HG03097 (cell line): Measurements from ENCODE around the gene LMBR1L.

Experiments used
- ATAC-seq: cut with Tn5 transposase; IDR thresholded peaks from one replicate; pipeline ENCODE4 v1.9.1; 2021; ENCODE audit not compliant: unreplicated experiment, low FRiP score

LMBR1L gene

DNA sequence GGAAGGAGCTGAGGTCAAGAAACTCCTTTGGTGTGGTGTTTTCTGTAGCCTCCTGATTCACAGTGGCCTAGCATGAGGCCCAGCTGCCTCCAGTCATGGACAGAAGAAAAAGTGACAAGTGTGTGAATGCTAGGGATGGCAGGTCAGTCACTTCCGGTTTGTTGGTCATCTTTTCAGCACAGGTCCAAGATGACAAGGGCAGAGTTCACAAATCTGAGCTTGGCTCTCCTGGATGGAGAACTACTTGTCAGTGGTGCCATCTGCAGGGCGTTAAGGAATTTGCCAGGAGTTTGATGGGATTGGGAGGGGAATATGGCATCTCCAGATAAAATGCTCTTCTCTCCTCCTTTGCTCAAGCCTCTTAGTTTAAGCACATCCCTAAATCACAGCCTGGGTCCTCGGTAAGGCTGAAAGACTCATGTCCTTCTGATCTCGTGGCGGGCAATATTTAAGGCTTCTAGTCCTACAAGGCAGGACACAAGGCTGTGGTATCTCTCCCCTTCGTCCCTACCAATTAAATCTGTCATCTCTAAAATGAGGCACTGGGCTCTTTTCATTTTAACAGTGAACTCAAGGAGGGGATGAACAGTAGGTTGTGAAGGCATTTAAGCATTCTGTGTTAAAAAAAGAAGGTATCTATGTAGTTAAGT lies 10.5 kb upstream of the LMBR1L start:
- ATAC-seq = no peak

DNA sequence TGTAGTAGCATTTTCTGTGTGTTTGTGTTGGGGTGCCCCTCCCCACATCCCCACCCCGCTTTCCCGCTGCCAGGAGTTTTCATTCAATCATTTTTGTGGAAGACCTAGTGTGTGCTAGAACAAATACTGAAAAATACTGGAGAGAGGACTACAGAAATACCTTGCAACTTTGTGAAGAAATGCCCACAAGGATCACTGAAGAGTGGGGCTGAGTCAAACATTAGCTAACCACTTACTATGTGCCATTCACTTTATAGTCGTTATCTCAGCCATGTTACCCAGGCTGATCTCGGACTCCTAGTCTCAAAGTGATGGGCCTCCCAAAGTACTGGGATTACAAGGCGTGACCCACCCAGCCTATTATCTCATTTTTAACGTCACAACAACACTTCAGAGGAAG lies 559 bp upstream of the LMBR1L start:
- no peak for ATAC-seq

DNA sequence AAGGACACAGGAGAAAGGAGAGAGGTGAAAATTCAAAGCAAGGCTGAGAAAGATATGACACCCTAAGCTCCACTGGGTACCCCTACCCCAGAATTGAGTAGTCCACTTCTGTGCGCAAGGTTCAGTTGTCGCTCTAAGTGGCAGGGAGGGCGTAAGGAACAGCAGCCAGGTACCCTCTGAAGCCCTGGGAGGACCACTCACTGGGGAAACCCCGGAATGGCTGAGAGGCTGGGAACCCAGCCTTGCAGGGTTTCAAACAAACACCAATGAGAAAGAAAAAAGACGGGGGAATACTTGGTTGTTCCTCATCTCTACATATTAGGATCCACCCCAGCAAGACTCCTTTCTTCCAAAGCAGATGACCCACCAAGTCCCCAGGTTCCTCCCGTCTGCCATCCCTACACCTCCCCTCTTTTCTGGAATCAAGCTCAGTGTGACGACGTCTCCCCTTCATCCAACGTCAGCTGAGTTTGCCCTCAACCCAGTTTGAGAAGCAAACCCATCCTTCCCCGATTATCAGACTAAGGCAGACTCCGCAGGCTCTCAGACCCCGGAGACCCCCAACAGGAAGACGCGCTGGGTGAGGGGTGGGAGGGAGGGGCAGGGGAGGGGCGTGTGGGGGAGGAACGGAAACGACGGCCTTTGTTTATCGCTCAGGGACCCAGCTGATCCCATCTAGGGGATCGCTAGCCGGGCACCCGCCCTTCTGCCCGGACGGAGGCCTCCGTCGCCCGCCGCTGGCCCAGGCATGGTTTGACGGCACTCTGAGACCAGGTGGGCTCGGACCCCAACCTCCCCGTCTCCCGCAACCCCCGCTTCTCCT lies 795 bp downstream of the LMBR1L start:
- no peak for ATAC-seq

DNA sequence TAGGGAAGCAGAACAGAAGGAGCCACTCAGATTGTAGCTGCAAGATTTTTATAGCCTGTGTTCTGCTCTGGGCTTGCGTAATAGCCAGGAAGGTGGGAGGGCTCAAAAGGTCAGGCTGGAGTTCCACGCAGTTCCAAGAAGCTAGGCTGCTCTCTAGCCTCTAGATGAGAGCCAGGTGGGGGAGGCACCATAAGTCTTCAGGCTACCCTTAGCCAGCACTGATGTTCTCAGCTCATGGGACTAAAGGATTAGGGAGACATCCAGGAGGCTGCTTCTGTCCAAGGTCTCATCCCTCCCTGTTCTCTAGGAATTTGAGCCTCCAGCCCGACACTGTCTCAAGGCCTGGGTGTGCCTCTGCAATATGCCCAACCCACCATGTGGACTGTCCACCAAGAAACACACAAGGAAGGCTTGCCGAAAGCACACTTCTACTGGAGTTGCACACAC lies 1.7 kb downstream of the LMBR1L start:
- no peak for ATAC-seq

DNA sequence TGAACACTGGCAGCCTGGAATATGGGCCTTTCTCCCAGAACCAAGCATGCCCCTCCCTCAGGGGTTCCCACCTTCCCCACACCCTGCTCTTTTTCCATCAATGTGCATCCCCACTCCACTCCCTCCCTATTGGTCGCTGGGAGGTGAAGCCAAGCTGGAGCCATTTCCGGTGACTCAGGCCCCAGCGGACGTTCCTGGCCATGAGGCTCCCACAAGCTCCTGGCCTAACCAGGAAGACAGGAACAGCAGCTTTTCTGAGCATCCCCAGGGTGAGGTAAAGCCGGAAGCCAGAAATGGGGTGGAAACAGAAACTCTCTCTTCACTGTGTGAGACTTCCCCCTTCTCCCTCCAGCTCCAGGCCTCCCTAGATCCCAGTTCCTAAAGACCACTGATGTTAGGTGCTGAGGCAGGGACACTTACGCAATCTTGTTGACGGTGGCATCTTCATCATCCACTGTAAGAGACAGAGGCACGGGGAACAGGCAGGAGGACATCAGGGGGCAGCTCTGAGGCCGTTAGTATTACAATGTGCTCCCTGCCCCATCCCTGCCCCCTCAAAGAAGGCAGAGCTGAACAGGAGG lies 5.1 kb downstream of the LMBR1L start:
- ATAC-seq = no peak

DNA sequence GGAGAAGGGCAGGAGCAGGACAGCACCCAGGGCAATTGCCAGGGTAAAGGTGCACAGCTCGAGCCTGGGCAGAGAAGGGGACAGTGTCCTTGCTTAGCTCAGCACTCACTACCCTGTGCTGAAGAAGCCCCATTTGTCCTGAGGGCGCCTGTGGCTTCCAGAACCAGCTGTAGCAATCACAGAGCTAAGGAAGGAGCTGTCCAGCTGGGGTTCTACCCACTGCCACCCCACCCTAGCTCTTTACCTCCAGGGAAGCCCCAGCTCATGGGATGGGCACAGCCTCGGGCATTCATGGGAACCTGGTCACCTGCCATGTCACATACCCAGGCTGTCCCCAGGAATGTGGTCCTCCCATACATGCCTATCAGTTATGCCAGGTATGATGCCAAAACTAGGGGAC lies 5.8 kb downstream of the LMBR1L start:
- ATAC-seq = no peak

DNA sequence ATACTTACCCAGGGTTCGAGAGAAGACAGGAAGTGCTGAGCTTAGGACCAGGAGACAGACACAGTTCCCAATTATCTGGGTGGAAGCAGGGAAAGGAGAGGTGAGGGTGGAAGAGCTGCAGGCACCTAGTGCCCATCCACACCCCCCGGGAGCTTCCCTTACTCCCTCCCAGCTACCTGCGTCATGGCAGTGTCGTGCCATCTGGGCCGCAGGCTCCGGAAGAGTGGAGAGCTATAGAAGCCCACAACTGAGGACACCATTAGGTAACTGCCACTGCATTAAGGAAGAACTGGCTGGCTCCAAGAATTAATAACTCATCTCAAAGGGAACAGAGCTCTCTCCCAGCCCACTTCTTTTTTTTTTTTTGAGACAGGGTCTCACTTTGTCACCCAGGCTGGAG lies 10.3 kb downstream of the LMBR1L start:
- ATAC-seq = no peak

DNA sequence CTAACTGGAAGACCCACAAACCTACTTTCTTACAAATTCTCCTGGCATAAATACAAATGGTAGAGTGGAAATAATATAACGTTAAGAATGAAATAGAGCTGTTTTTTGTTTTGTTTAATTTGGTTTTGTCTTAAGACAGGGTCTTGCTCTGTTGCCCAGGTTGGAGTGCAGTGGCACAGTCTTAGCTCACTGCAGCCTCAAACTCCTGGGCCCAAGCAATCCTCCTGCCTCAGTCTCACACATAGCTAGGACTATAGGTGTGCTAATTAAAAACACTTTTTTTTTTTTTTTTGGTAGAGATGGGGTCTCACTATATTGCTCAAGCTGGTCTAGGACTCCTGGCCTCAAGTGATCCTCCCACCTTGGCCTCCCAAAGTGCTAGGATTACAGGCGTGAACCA lies 11.9 kb downstream of the LMBR1L start:
- no peak for ATAC-seq

DNA sequence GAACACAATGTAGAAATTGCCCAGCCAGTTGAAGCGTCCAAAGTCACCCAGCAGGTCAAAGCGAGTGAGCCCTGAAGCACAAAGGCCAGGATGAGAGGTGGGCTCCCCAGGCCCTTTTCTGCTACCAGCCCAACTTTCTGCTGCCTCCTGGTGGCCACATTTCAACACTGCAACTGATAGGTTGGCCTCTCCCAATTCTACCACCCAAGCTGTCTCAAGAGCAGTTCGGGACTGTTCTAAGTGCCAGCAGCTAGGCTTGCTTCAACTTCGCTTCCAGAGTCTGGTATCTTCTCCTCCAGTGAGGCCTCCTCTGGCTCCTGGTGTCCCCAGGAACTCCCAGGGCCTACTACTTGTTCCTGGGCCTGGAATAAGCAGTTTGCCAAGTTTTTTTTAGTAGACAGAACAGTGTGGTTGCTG lies 12.6 kb downstream of the LMBR1L start:
- ATAC-seq = no peak

DNA sequence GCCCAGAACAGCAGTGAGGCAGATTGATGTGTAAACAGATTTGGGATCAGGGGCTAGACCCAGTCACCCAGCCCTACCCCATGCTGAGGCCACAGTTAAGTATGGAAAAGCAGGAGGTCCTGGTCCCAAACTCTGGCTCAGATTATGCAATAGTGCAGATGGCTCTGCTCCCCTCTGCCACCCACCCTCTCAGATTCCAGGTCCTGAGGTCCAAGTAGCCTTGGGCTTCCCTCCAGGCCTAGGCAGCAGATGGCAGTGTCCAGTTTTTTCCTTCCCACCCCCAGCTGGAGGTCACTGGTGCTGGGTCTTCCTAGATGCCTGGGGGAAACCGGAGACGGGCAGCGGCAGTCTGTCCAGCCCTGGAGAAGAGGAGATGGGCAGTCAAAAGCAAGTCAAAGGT lies 13.3 kb downstream of the LMBR1L start:
- no peak for ATAC-seq

DNA sequence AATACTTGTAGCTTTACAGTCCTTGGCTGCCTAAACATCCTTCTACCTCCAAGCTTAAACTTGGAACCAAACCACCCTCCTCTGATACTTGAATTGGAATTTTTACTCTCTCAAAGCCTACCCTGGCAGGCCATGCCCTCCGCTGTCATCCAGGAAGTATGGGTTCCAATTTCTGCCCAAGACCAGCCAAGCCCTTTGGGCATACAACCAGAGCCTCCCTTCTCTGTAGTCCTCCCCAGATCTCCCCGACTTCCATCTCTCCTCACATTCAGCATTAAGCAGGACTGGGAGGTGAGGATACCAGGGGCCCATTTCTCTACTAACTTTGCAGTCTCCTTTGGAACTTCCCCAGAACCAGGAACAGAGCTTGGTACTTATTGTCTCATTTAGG lies 15.7 kb downstream of the LMBR1L start:
- no peak for ATAC-seq

DNA sequence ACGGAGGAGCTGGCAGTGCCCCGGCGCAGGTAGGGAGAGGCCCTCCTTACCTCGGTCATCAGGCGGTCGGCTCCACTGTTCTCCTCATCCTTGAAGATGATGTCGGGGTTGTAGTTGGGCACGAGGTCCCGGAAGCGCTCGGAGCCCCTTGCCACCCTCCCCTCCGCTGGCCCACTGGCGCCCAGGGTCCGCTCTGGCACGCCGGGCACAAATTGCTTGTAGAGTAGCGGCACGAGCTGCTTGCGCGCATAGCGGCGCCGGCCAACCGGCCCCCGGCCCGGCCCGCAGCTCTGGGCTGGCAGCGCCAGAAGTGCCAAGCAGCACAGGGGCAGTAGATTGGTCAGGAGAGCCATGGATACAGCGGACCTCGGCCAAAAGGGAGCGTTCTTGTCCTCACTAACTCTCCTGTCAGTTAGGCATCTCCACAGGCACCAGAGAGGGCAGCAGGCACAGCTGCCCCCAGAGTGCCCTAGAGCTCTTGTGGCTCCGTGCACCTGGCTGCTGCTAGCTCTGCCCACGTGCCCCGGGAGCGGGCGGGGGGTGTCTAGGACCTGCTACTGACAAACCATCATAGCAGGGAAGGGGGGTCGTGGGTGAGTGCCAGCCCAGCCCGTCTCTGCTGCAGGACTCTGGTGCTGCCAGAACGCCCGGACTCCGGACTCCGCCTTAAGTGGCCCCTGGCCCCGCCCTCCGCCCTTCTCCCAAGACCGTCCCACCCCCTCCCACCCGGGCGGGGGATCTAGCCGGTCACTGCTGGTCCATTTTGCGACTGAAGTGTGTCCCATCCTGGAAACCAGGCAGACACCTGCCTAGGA lies 16.3 kb downstream of the LMBR1L start, which contains the start of gene DHH:
DHH (minus strand) TSS at position 642 of the 815 bp plus-strand sequence; CDS start at position 353, 289 bp downstream.
- no peak for ATAC-seq

DNA sequence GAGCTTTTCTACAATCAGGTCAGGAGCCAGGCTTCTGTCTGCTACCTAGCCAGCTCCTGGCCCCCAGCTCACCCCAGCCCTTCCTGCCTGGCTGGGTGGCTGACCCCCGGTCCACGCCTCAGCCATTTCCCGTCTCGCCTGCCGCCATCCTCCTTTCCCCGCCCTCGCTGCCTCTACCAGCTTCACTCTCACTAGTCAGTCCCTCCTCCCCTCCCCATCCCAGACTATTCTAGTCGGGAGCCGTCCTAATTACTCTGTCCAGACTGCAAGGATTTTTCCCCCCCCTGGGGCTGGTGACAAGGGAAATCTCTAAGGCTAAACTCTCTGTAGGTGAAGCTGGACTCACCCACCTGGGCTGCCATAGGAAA lies 16.9 kb downstream of the LMBR1L start:
- ATAC-seq = no peak

DNA sequence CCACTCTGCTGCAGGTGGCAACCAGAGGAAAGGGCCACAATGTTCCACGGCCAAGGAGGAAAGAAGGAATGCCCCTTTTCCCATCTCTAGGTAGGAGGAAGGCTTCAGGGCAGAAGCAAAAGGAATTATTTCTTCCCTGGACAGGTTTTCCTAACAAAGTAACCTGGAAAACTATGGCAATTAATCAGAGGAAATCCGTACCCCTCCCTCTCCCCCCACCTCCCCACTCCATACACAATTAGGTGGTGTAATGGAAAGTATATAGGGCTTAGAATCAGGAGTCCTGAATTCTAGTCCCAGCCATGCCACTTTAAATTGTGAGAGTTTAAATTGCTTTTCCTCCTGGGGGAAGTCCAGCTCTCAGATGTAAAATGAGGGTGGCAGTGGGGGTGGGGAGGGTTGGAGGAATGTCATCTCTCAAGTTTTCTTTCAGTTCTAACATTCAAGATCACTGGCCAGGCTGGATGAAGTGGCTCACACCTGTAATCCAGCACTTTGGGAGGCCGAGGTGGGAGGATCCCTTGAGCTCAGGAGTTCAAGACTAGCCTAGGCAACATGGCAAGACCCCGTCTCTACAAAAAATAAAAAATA lies 17.7 kb downstream of the LMBR1L start:
- ATAC-seq = no peak

DNA sequence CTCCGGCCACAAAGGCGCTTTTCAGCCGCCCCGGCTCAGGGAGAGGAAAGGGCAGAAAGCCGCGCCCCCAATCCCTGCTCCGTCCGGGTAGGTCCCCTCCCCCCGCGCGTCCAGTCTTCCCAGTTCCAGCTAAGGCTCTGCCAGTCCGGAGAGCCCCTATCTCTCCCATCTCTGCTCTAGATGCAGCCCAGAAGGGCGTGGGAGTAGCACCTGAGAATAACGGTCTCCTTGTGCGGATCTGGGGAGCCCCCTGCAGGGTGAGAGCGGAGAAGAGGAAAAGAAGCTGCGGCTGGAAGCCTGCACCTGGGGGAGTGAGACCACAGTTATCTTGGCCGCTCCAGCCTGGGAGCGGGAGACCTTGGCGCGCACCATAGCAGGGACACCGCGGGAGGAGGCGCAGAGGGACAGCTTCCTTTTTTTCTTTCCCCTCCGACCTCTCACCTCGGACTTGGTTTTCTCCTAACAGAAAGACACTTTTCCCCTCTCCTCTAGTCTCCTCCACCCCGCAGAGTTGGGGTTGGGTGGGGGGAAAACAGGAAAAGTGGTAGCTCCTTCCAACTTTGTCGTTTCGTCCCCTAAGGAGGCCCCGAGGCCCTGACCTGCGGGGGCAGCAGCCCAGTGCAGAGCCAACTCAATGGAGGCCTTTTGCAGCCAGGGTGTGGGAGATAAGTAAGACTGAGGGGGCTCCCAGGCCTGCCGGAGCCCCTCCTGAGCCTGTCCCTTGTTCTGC lies 18.4 kb downstream of the LMBR1L start:
- ATAC-seq = no peak

DNA sequence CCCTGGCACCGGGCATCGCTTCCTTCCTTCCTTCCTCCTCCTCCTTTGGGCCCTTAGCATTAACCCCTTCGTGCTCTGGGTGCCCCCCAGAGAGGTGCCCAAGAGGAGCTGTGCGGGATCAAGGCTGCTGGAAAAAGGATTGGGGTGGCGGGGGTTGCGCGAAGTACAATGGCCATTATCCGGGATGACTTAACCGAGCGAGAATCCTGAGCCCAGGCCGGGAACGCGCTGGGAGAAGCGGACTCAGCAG lies 18.9 kb downstream of the LMBR1L start:
- no peak for ATAC-seq

DNA sequence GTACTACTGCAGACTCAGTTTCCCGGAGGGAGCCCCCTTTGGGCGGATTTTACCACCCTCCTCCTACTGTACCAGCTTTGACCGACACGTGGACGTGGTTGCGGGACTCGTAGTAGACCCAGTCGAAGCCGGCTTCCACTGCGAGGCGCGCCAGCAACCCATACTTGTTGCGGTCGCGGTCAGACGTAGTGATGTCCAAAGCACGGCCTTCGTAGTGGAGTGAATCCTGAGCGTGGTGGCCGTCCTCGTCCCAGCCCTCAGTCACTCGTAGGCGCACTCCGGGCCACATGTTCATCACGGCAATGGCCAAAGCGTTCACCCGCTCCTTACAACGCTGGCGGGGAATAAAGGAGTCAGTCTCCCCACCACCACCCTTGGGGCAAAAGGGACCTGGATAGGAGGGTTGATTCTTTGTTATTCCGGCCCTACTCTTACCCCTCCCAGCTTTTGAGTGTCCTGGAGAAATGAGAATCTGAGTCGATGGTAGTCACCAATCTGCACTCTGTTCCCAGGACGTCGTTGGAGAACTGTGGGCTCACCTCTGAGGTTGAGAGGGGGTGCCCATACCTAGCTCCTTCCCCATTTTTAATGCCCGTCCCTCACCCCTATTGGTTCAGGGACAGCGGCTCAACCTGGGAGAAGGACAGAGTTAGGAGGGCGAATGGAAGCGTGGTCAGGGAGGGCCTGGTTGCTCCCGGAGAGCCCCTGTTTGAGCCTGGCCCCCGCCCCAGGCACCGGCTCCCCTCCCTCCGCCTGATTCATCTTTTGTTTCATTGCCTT lies 19.4 kb downstream of the LMBR1L start:
- ATAC-seq = no peak

DNA sequence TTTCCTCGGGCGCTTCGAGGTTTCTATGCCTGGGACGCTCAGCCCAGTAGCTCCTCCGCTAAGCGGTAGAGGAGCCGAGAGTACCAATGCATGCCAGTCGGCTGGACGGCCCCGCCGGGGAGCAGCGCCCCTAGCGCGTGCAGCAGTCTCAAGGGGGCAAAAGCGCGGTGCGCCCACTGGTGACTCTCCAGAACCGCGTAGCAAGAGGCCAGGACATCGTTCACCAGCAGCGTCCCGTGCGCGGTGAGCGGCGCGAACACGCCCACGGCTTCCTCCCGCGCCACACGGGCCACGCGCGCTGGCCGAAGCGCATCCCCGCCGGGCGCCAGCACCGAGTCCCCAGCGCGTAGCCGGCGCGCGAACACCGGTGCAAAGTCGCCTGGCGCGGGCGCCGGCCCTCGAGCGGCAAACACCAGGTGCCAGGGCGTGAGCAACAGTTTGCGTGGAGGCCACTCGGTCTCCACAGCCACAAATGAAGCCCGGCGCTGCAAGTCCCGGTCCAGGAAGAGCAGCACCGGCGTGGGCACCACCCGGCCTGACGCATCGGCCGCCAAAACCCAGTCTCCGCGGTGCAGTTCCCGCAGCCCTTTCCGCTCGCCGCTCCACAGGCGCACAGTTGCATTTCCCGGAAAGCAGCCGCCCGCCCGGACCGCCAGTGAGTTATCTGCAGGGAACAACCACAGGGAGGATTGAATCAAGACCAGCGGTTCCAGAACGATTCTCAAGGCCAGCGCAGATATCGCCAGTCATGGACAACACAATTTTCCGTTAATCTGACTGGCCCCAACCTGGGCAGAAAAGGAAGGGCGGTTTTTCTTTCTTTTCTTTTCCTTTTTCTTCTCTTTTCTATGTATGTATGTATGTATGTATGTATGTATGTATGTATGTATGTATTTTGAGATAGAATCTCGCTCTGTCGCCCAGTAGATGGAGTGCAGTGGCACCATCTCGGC lies 20.6 kb downstream of the LMBR1L start:
- ATAC-seq = no peak
